ENCODE results near the gene PRRX1.

The PRRX1 gene

DNA sequence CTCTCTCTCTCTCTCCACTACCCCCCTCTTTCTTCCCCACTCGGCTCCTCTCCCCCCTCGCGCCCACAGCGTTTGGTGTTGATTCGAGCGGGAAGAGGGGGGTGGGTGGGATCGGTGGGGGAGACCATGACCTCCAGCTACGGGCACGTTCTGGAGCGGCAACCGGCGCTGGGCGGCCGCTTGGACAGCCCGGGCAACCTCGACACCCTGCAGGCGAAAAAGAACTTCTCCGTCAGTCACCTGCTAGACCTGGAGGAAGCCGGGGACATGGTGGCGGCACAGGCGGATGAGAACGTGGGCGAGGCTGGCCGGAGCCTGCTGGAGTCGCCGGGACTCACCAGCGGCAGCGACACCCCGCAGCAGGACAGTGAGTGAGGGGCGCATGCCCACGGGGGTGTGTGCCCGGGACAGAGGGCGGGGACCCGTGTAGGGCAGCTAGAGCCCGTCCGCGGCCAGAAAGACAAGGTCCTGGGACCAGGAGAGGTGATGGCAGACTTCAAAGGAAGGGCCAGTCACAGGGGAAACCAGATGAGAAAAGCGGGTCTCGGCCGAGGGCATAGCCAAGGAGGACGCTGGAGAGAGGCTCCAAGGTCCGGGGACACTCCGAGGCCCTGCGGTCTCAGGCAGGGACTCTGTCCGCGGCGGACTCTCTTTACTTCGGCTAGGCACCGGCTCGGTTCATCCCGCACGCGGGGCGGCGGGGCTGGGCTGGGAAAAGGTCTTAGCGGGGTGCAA, at the start of gene PRRX1:
TSS of gene PRRX1 (plus strand) at position 39 of the 735 bp plus-strand sequence. CDS start at position 127, 88 bp downstream.
- peak in 1 of 3 donors; percentile 8 for DNase-seq

DNA sequence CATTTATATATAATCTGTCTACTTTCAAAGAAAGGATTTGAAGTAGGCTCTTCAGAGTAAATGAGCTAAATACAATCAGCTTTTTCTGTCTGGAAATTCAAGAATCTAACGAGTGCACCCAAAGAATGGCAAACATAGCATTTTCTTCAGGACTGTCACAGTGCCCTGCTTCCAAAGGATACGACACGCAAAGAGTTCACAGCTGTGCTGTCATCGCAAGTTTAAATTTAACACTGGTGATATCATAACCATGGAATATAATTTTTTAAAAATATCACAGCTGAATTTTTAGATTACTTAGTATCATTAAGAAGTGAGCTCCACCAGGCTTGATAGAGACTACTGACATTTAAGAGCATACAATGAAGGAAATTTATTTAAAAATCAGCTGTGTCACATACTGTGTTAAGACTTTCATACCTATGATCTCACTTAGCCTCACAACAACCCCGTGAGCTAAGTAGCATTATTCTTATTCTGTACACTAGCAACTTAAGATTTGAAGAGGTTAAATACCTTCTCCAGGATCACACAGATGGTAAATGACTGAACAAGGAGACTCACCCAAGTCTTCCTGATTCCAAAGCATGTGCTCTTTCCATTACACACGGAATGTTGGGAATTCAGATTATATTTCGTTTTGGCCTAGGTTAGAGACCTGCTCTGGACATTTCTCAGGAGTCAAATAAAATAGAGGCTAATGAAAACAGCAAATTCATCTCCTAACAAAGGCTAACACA, 46.2 kb upstream of the PRRX1 start:
- no peak for DNase-seq

DNA sequence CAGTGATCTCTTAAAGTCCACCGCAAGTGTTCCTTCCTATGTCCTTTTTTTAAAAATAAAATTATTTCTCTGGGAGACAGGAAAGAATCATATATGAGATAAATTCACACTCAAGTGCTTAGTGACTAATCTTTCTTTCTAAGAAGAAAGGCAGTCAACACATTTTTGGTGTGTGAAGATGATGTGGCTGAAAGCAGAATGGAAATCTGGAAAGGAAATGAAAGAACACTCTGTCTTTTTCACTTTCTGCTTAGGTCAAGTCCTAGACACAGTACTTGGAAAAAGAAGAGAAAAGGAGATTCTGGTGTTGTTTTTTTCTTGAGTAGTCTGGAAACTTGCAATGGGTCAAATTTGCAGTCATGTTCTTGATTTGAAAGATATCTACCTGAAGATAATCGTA, 45.5 kb upstream of the PRRX1 start:
- DNase-seq, result no peak

DNA sequence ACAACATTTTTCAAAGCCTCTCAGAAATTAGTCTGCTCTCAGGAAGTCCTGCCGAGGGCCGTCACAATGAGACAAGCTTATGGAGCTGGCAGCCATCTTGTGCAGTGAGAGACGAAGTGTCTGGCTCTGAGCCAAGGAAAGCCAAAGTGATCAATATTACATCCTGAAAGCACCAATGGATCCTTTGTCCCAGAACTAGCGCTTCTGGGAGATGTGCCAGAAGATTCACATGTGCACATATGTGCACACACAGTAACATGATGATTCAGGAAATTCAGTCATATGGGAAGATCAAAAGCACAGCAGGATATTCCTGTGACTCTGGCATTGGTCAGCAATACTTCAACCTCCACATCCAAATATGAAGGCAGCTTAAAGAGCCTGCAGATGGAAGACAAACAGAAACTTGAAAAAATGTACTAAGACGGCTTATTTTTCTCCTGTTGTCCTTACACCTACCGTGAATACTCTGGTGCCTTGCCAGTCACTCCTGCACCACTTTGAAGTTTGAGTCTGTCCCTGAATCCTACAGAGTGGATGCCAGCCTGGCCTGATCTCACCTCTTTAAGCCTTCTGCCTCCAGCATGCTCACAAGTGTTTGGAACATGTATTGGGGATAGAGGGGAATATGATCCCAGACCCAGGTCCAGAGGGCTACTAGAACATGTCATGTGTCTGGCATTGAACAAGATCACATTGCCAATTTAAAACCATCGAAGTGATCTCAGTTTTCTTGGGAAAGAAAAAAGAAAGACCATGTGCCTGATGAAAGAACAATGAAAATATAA, 44.5 kb upstream of the PRRX1 start:
- DNase-seq, result no peak

DNA sequence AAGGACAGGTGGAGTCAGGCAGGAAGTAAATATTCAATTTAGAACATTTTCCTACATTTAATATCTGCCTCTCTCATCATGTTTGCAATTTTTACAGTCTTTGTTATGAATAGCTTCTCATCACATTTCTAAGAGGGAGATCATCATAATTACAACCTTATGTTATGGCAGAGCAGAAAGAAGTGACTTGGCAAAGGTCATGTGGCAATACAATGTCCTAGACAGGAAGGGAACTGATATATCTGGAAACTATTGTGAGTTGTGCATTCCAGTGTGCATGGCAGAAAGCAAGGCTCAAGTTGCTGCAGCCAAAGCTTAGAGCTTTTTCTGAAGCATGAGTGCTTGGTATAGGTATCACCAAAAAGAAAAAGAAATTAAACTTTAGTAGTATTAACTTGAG, 43.8 kb upstream of the PRRX1 start:
- DNase-seq, result no peak

DNA sequence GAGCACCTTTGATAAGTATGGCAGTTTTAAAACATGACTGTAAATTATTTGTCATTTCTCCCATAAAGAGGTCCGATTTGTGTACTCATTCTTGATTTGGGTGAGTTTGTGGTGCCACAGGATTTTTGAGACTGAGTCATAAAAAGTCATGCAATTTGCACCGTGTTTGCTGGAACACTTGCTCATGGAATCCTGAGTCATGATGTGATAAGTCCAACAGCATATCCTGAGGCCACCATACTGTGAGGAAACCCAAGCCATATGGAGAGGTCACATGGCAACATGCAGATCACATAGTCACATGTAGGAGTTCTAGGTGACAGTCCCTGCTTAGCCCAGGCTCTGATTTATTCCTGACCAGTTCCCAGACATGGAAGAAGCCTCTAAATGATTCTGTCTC, 40.8 kb upstream of the PRRX1 start:
- DNase-seq, result no peak

DNA sequence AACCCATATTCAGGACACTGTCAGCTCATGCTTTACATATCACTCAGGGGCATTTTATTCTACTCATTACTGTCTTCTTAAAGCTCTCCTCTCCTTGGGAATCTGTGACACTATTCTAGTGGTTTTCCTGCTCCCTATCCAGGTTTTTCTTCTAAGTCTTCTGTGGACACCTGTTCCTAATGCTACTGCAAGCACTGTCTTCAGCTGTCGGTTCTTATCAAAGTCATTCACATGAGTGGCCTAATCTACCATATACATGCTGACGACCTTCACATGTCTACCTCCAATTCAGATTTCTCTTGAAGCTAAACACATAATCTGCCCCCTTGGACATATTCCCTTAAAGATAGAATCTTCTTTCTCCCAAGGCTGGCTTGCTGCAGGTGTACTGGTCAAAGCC, 39.8 kb upstream of the PRRX1 start:
- no peak for DNase-seq

DNA sequence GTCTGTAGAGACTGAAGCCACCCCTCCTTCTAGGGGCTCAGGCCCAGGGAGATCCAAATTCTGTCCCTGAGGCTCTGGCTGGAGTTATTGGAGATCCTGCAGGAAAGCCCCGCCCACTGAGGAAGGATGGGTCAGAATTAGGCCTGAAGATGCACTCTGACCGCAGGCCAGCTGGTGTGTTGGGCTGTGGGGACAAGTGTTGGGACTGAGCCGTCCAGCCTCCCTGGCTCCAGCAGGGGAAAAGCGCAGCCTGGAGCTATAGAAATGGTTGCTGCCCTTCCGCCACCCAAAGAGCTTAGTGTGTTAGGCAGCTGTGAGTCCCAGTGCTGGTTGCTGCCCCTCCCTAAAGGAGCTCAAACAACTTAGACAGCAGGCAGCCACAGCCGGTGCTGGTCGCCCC, 33.0 kb upstream of the PRRX1 start:
- no peak for DNase-seq

DNA sequence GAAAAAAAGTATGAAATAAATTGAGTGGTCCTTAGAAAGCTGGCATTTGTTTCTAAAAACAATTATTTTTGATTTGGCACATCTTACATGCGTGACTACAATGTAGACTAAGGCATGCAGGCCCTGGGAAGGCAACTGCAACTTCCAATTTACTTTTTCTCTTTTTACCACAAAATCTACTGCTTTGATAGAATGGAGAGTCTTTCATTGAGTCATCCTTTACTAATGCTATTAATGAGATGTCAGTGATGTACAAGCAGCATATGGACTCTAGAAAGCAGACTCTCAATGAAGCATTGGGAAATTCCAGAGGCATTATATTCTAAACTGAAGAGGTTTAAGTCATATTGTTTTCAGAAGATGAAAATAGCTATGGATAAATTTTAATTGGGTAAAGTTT, 29.6 kb upstream of the PRRX1 start:
- DNase-seq, result no peak

DNA sequence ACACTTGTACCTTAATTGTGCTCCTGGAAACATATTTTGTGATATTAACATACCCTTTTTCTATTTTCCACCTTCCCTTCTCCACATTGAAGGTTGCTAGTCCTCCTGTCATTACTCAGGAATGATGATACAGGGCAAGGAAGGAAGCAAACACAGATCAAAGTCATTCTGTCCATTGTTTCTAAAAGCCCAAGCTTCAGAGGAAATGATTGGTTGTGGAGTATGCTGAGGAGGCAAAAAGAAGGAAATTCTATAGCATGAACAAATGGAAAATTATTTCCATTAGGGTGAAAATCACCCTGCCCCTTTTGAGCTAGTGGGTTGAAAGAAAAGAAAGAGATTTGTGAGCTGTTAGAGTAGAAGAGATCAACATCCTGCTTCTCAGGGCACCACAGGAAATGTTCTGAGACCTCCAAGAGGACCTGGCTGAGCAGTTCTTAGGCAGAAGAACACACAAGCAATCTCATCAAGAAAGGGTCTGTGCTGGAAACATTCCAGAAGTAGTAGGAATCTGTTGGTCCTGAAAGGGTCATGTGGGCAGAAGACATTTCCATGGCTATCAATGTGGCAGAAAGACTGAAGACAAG, 29.0 kb upstream of the PRRX1 start:
- no peak for DNase-seq

DNA sequence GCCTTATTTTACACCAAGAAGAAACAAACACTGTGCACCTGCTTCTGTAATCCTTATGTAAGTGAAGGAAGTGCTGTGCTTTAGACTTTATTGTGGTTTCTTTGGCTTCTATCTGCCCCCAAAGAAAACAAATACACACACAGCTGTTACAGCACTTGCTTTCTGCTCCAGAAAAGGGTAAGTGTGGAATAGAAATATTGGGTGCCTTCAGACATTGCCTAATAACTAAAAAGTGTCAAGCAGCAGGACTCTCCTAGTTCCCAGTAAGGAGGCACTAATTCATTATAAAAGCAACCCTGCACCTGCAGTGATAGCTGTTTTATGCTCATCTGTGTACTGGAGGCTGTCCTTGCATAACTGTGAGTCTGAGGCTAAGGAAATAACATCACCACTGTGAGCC, 23.4 kb upstream of the PRRX1 start:
- no peak for DNase-seq

DNA sequence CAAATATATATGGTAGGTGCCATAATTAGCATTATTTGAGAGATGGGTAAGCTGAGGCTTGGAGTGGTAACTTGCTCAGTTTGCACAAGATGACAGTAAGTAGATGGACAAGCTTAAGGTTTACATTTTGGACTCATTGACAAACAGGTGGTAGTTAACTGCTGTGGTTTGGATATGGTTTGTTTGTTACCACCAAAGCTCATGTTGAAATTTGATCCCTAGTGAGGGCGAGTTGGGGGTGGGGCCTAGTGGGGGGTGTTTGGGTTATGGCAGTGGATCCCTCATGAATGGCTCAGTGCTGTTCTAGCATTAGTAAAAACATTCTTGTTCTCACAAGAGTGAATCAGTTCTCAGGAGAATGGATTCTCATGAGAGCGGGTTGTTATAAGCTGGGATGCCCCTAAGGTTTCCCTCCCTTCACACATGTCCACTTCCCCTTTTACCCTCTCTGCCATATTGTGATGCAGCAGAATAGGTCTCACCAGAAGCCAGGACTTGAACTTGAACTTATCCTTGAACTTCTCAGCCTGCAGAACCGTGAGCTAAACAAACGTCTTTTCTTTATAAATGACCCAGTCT, 6.6 kb upstream of the PRRX1 start:
- DNase-seq, result no peak

DNA sequence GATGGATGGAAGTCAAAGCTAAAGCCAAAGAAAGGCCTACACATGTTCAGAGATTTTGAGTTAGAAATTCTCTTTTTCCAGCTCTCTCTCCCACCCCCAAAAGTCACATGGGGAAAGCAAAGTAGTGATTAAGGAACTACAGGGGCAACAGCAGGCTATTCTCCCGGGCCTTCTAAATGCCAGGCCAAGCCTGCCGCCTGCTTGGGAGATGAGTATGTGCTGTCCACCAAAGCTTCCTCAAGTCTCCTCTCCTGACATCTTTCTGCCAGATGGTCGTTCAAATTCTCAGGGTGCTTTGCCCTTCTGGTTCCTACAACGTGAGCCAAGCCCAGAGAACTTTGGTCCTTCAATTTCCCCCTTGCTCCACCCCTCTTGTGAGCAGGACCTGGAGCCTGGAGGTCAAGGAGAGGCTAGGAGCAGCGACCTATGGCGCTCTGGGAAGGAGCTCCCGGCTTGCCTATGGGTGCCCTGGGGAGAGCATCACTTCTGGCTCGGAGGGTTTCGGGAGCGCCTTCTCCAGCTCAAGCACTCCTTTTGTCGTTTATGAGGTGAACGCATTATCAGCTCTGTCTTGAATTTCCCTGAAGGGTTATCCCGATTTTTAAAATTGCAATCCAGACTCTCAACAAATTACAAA, 4.4 kb upstream of the PRRX1 start:
- DNase-seq, result no peak

DNA sequence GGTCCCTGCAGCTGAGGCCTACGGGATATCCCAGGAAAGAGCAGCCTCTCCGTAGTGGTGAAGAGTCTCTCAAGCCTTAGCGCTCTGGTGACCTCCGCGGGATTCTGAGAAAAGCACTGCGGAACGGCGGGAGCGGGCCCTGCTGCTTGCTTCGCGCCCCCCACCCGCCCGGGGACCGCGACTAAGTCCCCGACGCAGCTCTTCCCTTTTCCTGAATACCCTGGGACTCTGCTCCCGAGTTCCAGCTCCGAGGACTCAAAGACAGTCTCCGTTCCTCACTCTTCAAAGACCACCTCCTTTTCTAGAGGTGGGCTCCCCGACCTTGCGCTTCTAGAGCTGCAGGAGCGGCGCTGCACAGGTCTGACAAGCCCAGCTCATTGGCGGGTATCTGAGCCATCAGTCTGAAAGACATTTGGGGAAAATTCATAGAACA, 3.6 kb upstream of the PRRX1 start:
- DNase-seq, result no peak

DNA sequence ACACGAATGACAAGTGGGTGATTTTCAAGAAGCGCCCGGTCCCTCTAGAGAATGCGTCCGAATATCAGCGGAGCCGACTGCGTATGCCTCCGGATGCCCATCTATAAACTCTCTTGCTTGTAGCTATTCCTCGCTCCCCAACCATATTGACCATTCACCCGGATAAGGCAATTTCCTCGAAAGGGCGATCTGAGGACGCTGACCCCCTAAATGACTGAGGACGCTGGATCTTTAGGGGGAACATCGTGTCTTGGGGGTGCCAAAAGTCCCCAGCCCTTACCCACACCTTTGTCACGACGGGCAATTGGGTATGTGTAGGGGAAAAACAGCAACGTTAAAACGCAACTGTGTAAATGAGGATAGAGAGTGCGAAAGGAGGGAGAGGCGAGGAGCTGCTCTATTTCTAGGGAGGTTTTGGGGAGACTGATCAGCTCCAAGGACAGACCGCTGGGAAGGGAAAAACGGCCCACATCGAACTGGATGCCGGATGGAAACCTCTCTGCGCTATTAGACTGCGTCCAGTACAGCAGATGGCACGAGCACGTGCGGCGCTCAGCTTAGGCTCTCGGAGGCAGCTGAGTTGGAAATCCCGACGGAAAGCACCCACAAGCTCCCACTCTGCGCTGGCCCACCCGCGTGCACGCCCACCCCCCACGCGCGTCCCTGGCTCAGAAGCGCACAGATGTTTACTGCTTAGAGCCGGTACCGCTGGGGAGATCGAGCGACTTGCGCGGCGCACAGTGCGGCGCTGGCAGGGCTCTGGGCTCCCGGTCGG, 2.9 kb upstream of the PRRX1 start:
- peak in 2 of 3 donors; percentile 6 to 30 for DNase-seq

DNA sequence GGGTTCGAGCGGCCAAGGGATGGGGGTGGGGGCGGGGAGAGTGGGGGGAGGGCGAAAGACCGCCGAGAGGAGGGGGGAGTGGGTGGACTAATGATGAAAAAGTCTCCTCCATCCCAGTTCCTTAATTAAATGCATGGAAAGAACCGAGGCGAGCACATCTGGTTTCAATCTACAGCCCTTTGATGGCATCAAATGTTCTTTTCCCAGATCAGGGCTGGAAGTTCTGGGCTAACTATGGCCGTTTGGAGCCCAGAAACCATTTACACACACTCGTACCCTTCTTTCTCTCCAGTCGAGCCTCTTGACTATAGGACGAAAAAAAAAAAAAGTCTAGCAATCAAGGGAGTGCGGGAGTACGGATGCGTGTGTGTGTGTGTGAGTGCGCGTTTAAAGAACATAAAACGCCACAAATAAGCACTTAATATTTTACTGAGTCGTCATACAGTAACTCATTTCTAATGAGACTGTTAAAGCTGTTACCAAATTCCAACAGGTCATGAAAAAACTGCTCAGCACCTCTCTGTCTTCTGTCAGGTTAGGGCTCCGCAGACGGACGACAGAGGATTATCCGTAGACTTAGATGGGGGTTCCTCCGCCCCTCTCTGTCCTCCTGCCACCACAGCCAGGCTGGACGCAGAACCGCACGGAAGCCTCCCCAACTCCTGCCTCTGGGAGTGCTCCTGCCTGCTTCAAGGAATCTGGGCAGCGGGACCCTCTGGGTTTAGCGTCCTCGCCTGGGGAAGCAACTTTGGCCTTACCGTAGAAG, 2.1 kb upstream of the PRRX1 start:
- no peak for DNase-seq

DNA sequence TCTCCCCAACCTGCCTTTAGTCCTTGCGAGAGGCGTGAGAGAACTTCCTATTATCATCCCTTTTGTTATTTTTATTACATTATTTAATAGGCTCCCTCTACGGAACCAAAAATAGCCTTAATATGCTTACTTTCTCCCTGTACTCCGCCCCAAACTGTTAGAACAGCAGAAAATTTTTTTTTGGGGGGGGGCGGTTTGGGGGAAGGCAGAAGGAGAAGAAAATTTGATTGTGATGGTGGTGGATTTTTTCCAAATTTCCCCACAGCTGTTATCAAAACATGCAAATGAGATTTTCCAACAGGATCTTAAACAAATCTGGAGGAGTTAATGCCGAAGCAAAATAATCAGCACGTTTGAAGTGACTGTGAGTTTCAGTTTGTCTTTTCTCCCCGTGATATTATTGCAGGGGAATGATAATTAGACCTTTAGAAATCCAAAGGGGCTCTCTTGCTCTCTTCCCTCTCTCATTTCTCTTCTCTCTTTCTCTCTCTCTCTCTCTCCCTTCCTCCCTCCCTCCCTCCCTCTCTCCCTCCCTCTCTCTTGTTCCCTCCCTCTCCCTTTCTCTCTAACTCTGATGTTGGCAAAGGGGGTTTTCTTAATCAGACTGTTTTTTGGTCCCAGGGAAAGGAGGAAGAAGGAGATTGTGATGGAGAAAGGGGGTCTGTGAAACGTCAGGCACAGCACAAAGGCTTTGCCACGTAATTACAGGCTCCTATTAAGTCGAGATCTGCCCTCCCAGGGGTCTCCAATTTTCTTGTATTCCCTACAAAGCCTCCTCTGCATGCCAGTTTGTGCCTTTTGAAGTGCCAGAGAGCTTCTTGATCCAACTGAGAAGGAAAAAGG, 1.1 kb upstream of the PRRX1 start:
- DNase-seq, result peak; percentile 14 to 29 (median 20)

DNA sequence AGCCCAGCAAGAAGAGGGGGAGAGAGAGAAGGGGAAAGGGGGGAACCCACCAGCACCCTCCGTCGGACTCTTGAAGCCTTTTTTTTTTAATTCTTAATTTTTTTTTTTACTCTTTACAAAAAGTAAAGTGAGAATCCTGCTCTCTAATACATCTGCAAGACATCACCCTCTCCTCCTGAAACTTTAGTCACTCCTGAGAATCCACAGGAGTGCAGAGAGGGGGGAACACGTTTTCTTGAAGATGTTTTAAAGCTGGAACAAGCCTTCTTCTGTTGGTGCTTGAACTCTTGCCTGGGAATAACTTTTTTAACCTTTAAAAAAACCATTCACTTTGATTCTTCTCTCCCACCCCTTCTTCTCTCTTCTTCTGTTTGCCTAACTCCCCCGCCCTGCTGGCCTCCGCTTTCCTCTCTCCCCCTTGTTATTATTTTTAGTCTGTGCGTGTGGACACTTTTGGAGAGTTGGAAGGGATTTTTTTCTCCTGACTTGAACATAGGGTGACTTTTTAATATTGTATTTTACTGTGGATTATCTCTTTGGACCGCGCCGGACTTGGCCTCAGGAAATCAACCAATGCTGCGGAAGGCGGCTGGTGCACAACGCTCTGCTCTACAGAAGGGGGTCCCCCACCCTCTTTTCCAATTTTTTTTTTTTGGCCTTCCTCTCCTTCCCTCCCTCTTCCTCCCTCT, 383 bp upstream of the PRRX1 start:
- no peak for DNase-seq

Measured in suppressor macrophage treated with lipopolysaccharide for 1 hour (primary cell).